Hematopoietic multipotent progenitor cell treated with erythropoietin and hydrocortisone succinate and interleukin-3 and kit ligand, for 15 days (in vitro differentiated cells): ENCODE results near the gene ABLIM2.

ENCODE experiments used
- DNase-seq: peaks from one replicate; pipeline ENCODE4 v3.0.0-alpha.2; 2015; ENCODE audit warnings: low spot score

The ABLIM2 gene

DNA sequence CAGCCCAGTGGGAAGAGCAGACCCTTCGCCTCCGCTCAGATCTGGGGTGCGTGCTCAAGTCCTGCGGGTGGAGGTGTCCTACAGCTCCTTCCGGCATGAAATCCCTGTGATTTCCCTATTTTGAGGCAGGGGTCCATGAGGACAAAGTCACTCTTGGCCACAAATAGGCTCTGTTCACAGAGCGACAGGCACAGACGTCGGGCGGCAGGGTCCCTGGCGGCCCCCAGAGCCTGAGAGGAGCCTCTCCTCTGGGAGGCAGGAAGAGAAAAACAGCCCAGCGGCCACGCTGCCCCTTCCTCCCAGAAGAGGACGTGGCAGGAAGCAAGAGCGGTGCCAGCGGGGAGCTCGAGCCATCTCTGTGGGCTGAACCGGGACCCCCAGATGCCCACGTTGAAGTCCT lies 38.7 kb downstream of the ABLIM2 start:
- no peak for DNase-seq

DNA sequence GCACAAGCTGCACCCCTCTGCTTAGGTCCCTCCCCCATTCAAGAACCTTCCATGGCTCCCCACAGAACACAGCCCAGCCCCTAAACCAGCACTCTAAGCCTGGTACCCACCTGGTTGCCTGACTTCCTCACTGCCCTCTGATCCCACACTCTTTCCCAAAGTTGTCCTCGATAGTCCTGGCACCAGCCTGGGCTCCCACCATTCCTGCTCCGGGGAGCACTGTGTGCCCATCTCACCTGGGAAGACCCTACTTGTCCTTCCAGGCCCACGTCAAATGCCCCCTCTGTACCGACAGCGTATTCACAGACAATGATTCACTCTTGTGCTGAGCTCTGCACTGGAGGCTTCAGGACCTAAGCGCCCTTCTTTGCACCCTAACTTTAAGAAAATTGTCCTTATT lies 40.1 kb downstream of the ABLIM2 start:
- DNase-seq: no peak

DNA sequence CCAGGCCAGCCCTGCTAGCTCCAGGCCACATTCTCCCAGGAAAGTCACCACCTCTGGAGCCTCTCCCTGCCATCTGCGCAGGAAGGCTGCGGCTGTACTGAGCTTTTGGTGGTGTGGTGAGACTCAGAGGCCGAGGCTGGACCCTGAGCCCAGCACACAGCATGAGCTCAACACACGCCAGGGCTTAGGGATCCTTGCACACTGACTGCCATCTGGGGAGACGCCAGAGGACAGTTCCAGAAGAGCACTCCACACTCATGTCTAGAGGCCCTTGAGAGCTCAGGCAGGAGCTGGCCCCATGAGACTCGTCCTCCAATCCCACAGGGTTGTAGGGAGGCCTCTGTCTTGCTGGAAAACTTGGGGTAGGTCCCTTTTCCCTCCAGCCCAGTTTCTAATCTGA lies 40.6 kb downstream of the ABLIM2 start:
- DNase-seq: no peak

DNA sequence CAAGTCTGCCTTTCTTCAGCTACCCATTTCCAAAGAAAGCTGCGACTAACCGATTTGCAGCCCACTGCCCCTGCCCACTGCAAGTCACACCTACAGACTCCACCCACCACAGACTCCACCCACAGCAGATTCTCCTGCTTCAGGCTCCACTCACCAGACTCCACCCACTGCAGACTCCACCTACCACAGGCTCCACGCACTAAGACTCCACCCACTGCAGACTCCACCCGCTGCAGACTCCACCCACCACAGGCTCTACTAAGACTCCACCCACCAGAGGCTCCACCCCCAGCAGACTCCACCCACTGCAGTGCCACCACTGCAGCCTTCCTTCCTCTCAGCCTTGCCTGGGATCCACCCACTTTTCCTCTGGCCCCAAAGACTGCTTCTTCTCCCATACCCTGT lies 41.3 kb downstream of the ABLIM2 start:
- peak; percentile 56 for DNase-seq

DNA sequence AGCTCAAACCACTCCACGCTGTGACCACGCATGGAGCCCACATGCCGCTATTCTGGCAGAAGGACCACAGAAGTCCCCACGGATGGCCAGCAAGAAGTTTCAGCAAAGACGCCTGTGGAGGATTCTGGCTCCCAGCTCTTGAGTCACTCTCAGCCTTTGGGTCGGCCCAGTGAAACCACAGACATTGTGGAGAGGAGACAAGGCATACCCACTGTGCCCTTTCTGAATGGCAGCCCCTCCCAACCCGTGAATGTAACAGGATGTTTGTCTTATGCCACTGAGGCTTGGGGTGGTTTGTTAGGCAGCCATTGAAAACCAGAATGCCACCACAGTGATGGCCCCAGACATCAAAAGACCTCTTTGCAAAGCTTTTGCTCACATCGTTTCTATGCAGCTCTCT lies 42.7 kb downstream of the ABLIM2 start:
- no peak for DNase-seq

DNA sequence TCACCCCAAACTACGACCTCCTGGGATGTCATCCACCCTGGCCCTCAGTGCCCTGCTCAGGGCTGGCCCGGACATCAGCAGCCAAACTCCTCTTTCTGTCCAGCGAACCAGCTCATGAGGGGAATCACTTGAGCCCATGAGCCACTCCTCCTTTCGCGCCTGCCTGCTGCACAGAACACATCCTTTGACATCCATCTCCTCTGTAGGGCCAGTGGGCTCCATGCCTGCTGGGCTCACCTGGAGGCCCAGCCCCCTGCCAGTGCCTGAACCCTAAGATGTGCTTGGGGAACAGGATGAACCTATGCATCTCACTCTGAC lies 43.5 kb downstream of the ABLIM2 start:
- no peak for DNase-seq

DNA sequence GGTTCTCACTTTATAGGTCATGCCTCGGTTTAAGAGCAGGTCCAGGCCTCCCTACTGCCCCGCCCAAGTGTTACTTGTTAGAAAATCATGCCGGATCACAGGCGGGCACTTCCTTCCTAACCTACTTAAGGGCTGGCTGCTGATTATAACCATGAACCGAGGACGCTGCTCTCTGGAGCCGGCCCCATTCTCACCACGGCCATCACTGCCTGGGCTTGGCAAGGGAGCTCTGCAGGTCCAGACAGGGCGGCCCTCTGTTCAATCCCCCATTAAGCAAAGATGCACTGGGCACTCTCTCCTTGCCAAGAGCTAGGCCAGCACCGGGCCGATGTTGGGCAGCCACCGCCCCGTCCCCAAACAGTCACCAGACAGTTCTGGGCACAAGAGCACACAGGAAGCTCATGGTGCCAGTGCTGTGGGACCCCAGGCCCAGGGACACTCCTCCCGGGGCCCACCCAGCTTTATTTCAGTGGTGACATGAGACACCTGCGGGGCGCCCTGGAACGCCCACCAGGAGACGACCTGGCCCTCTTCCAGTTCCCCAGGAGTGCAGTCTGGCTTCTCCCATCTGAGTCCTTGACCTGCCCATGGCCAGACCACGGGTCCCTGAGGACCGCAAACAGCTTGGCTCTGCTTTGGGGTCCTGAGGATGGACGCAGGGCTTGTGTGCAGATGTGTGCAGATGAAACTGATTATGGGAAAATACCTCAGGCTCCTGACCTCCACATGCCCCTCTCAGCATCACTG lies 44.0 kb downstream of the ABLIM2 start:
- DNase-seq: no peak

DNA sequence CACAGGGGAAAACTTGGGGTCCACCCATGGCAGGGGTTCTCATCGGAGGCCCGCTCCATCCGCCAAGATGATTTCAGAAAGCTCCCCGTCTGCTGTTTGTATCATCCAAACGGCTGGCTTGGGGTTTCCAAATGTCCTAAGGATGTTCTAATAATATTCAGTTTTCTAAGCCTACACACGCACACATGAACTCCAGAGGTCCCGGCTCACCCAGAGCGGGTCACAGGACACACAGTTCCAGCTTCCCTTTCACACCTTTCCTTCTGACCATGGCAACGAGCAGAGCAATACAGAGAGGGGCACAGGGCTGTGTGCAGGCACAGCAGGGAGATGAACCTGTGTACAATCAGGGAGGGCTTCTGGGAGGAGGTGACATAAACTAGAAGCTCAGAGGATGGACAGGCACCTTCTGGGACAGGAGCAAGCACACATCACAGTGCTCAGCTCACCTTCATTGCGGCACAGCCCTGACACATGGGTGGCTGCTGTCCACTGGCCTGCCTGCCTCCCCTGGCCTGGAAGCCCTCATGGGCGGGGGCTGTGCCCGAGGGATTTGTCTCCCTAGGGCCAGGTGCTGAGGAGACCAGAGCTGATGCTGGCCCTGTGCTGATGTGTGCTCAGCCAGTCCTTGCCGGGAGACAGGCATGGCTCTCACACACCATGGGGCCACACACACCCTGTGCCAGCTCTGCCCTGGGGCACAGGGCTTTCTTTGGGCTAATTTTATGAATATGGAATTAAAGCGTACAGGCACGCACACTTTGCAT lies 44.8 kb downstream of the ABLIM2 start:
- no peak for DNase-seq

DNA sequence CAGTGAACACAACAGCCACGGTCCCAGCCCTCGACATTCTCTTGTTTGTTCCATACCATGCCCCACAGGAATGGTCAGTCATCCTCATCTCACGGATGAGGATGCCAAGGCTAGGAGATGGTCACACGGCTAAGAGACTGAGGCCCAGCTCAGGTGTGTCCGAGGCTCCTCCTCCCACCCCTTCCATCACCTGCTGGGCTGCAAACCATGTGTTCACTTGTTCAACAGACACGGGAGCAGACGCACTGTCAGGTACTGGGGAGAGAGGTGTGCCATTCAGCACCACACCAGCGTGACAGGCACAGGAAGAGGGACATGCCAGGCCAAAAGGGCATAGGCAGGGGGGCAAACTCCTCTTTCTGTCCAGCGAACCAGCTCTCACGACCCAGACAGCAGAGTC lies 45.9 kb downstream of the ABLIM2 start:
- DNase-seq: no peak

DNA sequence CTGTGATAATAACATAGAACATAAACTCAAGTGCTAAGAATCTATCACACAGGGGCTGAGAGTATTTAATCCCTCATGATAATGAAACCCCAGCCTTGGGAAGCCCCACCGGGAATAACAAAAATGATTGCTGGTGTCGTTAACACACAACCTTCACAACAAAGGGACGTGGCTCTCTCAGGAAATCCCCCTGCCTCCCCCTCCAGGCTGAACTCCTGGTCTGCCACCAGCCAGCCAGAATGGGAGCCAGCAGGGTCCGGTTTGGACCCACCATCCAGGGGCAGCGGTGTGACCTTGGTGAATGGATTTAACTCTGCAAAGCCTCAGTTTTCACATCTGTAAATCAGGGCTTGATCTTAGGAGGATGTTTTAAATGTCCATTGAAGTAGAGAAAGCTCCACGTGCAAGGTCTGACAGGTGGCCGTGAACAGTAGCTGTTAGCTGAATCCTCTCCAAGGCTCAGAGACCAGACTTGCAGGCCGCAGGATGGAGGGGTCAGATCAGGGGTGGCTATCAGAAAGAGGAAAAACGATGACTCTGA lies 46.5 kb downstream of the ABLIM2 start:
- DNase-seq: no peak

DNA sequence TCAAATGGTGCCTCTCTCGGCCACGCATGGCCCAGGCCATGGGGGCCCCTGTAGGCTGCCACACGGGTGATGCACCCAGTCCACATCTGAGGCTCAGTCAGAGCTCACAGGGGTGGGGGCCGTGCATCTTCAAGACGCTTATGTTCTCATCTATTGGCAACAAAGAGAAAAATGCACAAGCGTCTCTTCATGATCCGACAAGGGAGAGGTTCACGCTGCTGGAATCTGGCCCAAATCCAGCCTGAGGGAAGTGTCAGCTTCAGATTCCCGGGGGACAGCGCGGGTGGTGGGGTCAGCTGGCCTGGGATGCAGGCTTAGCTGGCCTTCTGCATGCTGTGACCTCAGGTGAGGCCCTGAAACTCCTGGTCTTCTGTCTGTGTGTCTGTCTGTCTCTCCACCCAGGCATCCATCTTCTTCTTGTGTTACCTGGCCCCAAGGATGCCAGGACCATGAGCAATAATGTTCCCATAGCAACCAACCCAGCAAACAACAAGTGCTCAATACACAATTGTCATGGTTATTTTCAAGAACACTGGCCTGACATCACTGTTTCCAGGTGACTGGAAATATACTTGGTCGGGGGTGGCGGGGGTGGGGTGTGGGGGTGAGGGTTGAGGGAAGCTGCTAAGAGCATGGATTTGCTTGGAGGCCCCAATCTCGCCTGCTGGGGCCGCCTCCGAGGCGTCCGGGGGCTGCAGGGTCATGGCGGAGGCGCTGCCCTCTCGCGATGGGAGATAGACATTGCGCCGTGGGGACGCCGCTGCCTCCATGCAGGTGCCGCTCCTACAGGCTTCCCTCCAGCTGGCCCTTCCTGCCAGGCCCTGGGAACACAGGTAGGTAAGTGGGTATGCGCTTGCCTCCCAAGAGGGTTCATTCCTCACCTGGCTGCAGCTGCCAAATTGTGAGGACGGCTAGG lies 48.3 kb downstream of the ABLIM2 start:
- DNase-seq: no peak

DNA sequence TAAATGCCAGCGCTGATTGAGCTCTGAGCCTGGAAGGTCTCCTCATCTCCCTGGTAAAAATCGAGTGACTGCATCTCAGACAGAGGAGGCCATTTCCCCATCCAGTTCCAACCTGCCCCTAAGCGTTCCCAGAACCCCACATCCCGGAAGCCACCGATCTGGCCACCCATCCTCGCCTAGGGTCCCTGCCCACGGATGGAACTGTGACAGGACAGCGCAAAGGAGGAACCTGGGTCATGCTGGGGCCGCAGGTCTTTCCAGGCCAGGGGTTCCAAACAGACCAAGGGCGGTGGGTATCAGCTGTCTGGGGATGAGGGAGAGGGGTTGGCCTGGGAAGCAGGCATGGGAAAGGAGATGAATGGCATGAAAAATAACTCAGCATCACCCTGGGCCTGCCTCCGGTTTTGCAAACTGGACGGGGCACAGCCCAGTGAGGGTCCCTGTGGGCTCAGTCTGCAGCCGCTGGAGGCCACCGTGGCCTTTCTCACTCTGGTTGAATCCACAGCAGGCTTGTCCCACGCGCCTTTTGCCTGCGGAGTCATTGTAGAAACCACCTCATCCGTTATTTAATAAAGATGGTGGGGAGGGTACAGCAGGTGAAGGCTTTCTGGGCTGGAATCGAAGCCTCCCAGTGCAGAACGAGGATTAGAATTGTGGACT lies 49.1 kb downstream of the ABLIM2 start:
- DNase-seq: no peak

DNA sequence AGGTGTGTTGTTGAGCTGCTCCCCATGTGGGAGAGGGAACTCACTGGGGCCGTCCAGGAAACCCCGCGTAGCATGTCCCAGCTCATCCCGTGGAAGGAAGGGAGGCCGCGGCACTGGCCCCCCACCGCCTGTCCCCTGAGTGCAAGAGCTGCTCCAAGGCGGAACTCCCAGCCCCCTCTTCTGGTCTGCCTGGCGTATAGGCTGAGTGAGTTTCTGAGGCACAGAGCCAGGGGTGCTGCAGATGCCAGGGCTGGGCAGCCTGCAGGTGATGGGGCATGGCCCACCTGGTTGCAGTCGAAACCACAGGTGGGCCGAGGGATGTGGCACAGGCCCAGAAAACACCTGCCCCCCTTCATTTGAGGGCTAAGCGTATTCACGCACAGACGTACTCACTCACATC lies 49.6 kb downstream of the ABLIM2 start:
- DNase-seq: no peak

DNA sequence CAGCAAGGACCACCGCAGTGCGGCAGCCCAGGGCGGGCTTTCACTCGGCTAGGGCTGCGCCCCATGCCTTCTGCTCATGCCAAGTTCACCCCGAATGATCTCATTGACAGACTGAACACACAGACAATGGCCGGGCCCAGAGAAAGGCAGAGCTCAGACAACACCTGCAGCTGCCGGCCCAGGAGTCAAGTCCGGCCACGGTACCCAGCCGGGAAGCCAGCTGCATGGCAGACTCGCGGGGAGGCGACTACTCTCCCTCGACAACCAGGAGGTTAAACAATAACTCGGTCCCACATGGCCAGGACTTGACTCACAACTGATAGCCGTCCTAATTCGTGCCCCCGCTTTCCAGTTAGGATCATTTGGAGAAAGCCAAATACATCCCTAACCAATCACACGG lies 50.4 kb downstream of the ABLIM2 start:
- DNase-seq: no peak

DNA sequence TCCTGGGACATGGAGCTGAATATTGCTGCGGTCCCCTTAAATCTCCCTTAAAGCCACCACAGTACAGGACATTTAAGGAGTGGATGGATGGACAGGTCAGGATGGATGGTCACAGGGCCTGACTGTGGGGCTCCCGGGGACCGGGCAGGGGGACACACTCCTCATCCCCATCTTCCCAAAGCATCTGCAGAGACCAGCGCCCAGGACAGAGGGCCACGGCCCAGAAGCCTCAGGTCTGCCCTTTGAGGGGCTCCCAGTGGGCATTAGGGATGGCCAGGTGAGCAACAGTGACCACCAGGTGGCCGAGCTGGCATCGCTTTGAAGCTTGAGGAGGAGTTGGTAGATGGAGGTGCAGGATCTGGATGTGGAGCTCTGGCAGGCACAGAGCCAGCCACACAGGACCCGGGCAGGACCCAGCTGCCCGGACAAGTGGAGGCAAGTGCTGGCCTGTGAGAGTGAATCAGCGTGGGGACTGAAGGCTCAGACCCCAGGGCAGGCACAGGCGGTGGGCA lies 51.4 kb downstream of the ABLIM2 start:
- DNase-seq: no peak

DNA sequence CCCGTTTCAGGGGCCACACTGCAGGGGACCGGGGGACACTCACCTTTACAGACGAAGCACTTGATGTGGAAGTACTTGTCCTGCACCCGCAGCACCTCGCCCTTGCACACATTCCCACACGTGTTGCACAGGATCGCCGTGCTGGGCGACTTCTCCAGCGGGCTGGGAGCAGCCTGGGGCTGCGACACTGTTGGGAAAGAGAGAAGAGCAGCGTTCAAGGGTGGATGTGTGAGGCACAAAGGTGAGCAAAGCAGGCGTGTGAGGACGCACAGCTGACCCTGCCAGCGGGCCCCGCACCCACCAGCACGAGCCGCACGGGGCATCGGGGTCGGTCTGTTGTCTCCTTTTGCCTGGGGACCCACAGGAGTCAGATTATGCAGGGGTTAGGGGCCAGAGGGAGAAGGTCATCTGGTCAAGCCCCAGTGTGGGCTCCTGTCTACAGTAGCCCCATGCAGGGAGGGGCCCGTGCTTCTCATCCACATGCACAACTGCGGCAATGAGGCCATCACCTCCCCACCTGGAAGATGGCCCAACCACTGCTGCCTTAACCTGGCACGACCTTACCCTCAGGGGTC lies 52.1 kb downstream of the ABLIM2 start:
- DNase-seq: no peak

DNA sequence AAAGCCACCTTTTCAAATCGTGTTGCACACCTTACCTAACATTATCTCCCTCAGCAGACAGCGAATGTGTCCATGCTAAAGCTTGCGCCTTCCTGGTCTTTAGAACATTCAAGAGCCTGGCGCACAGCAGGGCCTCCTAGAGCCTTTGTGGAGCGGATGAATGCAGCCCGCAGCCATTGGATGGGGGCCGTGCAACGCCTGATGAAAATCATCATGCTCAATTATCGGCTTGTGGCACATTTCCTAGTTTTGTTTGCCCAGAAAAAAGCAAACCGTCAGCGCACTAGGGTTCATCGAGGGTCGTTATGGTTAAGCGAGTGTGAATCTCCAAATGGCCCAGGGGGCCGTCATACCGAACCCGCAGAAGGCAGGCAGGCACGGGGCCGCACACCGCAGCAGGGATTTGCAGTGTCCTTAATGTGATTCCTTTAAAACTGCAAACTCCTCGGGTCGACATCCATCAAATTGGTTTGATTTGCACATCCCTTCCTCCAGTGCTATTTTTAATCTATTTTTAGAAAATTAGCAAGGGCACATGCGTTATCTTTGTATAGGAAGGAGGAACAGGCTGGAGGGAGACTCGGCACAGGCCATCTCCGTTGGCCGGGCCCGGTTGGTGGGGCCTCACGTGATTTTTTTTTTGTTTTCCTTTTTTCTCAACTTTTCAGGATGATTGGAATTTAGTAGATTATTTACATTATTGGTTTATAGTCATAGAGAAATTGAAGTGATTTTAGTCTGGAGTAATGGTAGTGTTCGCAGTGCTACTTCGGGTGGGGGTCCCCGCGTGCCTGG lies 53.1 kb downstream of the ABLIM2 start:
- no peak for DNase-seq

DNA sequence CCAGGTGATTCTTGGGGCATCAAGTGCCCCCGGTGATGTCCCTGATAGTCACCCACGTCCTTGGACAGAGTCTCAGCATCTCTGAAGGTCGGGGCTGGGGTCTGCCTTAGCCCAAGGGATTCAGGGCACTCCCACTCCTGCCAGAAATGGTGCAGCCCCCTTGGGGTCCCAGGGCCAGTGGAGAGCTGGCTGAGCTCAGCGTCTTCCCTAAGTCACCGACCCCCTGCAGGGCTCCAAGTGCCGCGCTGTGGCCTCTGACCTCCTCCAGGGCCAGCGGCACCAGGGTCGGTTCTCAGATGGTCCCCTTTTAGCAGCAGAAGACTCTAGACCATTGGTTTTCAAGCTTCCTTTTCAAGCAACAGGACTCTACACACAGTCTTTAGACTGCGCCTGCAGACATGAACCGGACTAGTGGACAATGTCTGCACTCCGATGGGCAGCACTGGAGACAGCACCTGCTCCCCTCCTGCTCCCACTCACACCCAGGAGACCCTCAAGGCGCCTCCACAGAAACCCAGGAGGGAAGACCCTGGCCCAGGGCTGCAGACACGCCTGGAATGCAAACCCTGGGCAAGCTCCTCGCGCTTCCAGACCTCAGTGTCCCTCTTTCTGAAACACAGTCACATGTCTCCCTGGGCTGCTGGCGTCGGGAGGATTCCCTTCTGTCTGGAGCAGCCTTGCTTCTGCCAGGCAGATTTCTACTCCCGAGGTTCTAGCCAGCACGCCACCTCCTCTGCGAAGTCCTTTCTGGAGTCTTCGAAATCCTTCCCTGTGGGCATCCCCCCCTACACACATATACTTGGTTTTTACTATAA lies 53.9 kb downstream of the ABLIM2 start:
- no peak for DNase-seq
